A549 (cell line): Measurements from ENCODE around the gene KCNAB1. TPM values are rescaled to one million over a fixed set of nuclear protein-coding genes. Genes with fewer than 3 reads are reported as not detected.
"Not testable (repeated sequence)": the region's sequence is repeated elsewhere in the genome, so short reads cannot be mapped to it uniquely, and the experiment has no call there.

Experiments used
- ATAC-seq, 2 experiments: fragments of 200-7000 bp in 1 of 2; fragments of >200 bp in 1 of 2; cut with Nextera tagmentation in 1 of 2; cut with Tn5 transposase in 1 of 2; 3 replicates each; pipeline versions ENCODE4 v1.8.0 to v1.9.1; 2018 to 2020; ENCODE audit warnings: mild to moderate bottlenecking in 1 of 2, moderate library complexity in 1 of 2
- CTCF ChIA-PET: fragments of 300-600 bp; sonication (Branson Sonifier 250); formaldehyde crosslinking; extraction: SDS; loops from one replicate; lab custom pipeline; 2021; ENCODE audit warnings: antibody characterized with exemption, inconsistent platforms; lab: Yijun Ruan, JAX
- POLR2A ChIA-PET: fragments of 350-600 bp; formaldehyde crosslinking; extraction: SDS; loops from one replicate; lab custom pipeline; 2021; ENCODE audit warnings: antibody characterized with exemption, inconsistent platforms; lab: Yijun Ruan, JAX
- DNase-seq, 2 experiments: peaks; one replicate each; pipeline versions ENCODE4 v3.0.0 to v3.0.0-alpha.2; 2011 to 2016; ENCODE audit warnings: low read depth in 1 of 2, low spot score in 1 of 2
- FAIRE-seq: peaks from 2 replicates; lab custom pipeline; 2011; peaks lifted over from hg19 to GRCh38; lab: Jason Lieb, UNC
- H3K27ac ChIP-seq, 2 experiments: fragments of >200 bp; sonication (Bioruptor Twin); formaldehyde crosslinking; 3 replicates each; pipeline ENCODE4 v1.5.1; 2016 to 2017
- H3K4me1 ChIP-seq: fragments of >200 bp; sonication (Bioruptor Twin); formaldehyde crosslinking; 3 replicates; pipeline ENCODE4 v1.6.1; 2016
- H3K4me2 ChIP-seq: fragments of >200 bp; sonication (Bioruptor Twin); formaldehyde crosslinking; 3 replicates; pipeline ENCODE4 v1.6.1; 2016
- H3K4me3 ChIP-seq: fragments of >200 bp; sonication (Bioruptor Twin); formaldehyde crosslinking; 3 replicates; pipeline ENCODE4 v1.5.1; 2016
- H3K9me3 ChIP-seq: fragments of >200 bp; sonication (Bioruptor Twin); formaldehyde crosslinking; 3 replicates; pipeline ENCODE4 v1.6.1; 2016
- BHLHE40 ChIP-seq: IDR thresholded peaks from 2 replicates; pipeline ENCODE4 v1.6.1; 2012; ENCODE audit warnings: low read depth, low read length, inconsistent platforms
- CHD4 ChIP-seq: fragments of 200-600 bp; sonication (generic); IDR thresholded peaks from 2 replicates; pipeline ENCODE4 v1.6.1; 2016; ENCODE audit warnings: antibody characterized with exemption, mild to moderate bottlenecking, borderline replicate concordance
- EHF ChIP-seq: fragments of 250-450 bp; sonication (Bioruptor Pico); IDR thresholded peaks from 2 replicates; pipeline ENCODE4 v1.5.0; 2020; ENCODE audit warnings: mild to moderate bottlenecking
- HDAC2 ChIP-seq: fragments of 200-600 bp; sonication (generic); IDR thresholded peaks from 2 replicates; pipeline ENCODE4 v1.6.1; 2016
- JUN ChIP-seq, 2 experiments: fragments of >200 bp; sonication (Bioruptor Twin); formaldehyde crosslinking; IDR thresholded peaks; 2 replicates in 1 of 2; 3 replicates in 1 of 2; pipeline ENCODE4 v1.6.1; 2016 to 2017
- KDM1A ChIP-seq: fragments of 200-600 bp; sonication (generic); IDR thresholded peaks from 2 replicates; pipeline ENCODE4 v1.6.1; 2016; ENCODE audit warnings: low read depth, mild to moderate bottlenecking
- KDM5A ChIP-seq: fragments of 200-600 bp; sonication (generic); IDR thresholded peaks from 2 replicates; pipeline ENCODE4 v1.6.1; 2016; ENCODE audit warnings: antibody characterized with exemption, mild to moderate bottlenecking
- MAZ ChIP-seq: fragments of 150-350 bp; IDR thresholded peaks from 2 replicates; pipeline ENCODE4 v1.6.1; 2014; ENCODE audit warnings: antibody characterized with exemption, low read depth, low read length, borderline replicate concordance
- NPAS2 ChIP-seq: fragments of 250-450 bp; sonication (Bioruptor Pico); IDR thresholded peaks from 2 replicates; pipeline ENCODE4 v1.8.0; 2022; ENCODE audit warnings: mild to moderate bottlenecking, moderate library complexity, borderline replicate concordance
- NR3C1 ChIP-seq: fragments of >200 bp; sonication (Bioruptor Twin); formaldehyde crosslinking; IDR thresholded peaks from 3 replicates; pipeline ENCODE4 v1.6.1; 2017
- RCOR1 ChIP-seq: fragments of 150-350 bp; IDR thresholded peaks from 2 replicates; pipeline ENCODE4 v1.6.1; 2014; ENCODE audit warnings: antibody characterized with exemption, low read length, low read depth
- SMC3 ChIP-seq: fragments of >200 bp; sonication (Bioruptor Twin); formaldehyde crosslinking; IDR thresholded peaks from 3 replicates; pipeline ENCODE4 v1.6.1; 2018; ENCODE audit warnings: inconsistent platforms
- ZC3H11A ChIP-seq: fragments of 450-650 bp; IDR thresholded peaks from 2 replicates; pipeline ENCODE4 v1.6.1; 2014; ENCODE audit warnings: antibody characterized with exemption, mild to moderate bottlenecking
- ZFP36 ChIP-seq: fragments of 450-650 bp; IDR thresholded peaks from 2 replicates; pipeline ENCODE4 v1.6.1; 2014; ENCODE audit warnings: borderline replicate concordance; ENCODE audit not compliant: partially characterized antibody
- ZSCAN20 ChIP-seq: fragments of 250-450 bp; sonication (Bioruptor Pico); IDR thresholded peaks from 2 replicates; pipeline ENCODE4 v1.8.0; 2022; ENCODE audit warnings: mild to moderate bottlenecking, moderate library complexity
- WGBS: methylation state at CpG from one replicate; pipeline ENCODE4 v1.1.6; 2017; ENCODE audit errors: missing lambda C conversion rate; 5-methylcytosine and 5-hydroxymethylcytosine counted together
- polyA plus RNA-seq, 4 experiments: library from polyadenylated mRNA; depleted of rRNA in 3 of 4; stranded (reverse); fragments of >200 nt; fragmentation: RNase III in 1 of 4; extraction: RNeasy Plus Mini Kit Qiagen cat#74134 plus additional on column Dnase treatment in 1 of 4; gene quantifications; 2 replicates in 3 of 4; 3 replicates in 1 of 4; pipeline ENCODE4 v1.2.3, GENCODE V29; 2011 to 2017
- TF ChIP-seq, protein P1 (sequence below): fragments of 250-450 bp; sonication (Bioruptor Pico); IDR thresholded peaks from 2 replicates; pipeline ENCODE4 v1.5.0; 2021; ENCODE audit warnings: mild to moderate bottlenecking, moderate library complexity, borderline replicate concordance
- TF ChIP-seq, protein P2 (sequence below): fragments of >200 bp; sonication (Bioruptor Twin); formaldehyde crosslinking; IDR thresholded peaks from 3 replicates; pipeline ENCODE4 v1.5.1; 2016
- TF ChIP-seq, protein P3 (sequence below): IDR thresholded peaks from 2 replicates; pipeline ENCODE4 v1.6.1; 2012; ENCODE audit warnings: low read depth, borderline replicate concordance
- TF ChIP-seq, protein P4 (sequence below): IDR thresholded peaks from 2 replicates; pipeline ENCODE4 v1.6.1; 2012

The KCNAB1 gene
- polyA plus RNA-seq, 2 of the 4 experiments (the other 2 are of a cell fraction): not detected

DNA sequence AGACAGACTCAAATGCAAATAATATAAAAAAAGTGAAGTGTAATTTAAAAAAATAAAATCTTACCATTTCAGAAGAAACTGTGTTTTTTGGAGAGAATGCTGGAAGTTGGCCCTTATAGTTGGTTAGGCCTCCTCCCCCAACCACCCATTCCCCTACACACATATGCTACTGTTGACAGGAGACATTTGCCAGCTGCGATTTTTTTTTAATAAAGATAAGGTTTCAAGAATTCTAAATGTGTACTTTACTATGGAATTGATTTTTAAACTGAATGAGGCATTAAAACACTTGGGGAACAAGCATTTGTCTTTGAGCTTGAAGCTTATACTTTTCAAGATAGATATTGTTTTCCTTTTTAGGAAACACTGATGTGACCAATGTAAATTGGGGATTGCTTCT is 438.9 kb downstream of the KCNAB1 start (continued):
- TF ChIP-seq, protein P1, sequence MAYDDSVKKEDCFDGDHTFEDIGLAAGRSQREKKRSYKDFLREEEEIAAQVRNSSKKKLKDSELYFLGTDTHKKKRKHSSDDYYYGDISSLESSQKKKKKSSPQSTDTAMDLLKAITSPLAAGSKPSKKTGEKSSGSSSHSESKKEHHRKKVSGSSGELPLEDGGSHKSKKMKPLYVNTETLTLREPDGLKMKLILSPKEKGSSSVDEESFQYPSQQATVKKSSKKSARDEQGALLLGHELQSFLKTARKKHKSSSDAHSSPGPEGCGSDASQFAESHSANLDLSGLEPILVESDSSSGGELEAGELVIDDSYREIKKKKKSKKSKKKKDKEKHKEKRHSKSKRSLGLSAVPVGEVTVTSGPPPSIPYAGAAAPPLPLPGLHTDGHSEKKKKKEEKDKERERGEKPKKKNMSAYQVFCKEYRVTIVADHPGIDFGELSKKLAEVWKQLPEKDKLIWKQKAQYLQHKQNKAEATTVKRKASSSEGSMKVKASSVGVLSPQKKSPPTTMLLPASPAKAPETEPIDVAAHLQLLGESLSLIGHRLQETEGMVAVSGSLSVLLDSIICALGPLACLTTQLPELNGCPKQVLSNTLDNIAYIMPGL (CRISPR knock-in tag): no peak
- no peak for TF ChIP-seq CHD4

DNA sequence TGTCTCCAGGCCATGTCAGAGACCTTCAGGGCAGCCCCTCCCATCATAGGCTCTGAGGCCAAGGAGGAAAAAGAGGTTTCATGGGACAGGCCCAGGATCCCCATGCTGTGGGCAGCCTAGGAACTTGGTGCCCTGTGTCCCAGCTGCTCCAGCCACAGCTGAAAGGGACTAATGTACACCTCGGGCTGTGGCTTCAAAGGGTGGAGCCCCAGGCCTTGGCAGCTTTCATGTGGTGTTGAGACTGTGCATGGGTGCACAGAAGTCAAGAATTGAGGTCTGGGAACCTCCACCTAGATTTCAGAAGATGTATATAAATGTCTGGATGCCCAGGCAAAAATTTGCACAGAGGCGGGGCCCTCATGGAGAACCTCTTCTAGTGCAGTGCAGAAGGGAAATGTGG is 441.2 kb downstream of the KCNAB1 start:
- FAIRE-seq (no peak), ATAC-seq (no peak), DNase-seq (no peak)
- Histone ChIP-seq H3K27ac (no peak overlapping the region), H3K9me3 (no peaks in the 10 kb centered on the region), H3K4me3 (no peak overlapping the region), H3K4me1 (no peaks in the 10 kb centered on the region), H3K4me2 (no peak overlapping the region)
- POLR2A ChIA-PET: no interaction called here
- 38% methylated on average over 2 of the region's 2 CpGs for WGBS
- CTCF ChIA-PET: no interaction called here
- TF ChIP-seq EHF (no peak), NR3C1 (no peak), HDAC2 (no peak), JUN (IDR thresholded peaks at IDR 0.05) (no peak), KDM5A (no peak), KDM1A (no peak), ZC3H11A (no peak), MAZ (no peak), SMC3 (no peak), ZFP36 (no peak), BHLHE40 (no peak), ZSCAN20 (CRISPR knock-in tag) (no peak), CHD4 (no peak), RCOR1 (no peak), NPAS2 (CRISPR knock-in tag) (no peak)
- TF ChIP-seq, protein P2, sequence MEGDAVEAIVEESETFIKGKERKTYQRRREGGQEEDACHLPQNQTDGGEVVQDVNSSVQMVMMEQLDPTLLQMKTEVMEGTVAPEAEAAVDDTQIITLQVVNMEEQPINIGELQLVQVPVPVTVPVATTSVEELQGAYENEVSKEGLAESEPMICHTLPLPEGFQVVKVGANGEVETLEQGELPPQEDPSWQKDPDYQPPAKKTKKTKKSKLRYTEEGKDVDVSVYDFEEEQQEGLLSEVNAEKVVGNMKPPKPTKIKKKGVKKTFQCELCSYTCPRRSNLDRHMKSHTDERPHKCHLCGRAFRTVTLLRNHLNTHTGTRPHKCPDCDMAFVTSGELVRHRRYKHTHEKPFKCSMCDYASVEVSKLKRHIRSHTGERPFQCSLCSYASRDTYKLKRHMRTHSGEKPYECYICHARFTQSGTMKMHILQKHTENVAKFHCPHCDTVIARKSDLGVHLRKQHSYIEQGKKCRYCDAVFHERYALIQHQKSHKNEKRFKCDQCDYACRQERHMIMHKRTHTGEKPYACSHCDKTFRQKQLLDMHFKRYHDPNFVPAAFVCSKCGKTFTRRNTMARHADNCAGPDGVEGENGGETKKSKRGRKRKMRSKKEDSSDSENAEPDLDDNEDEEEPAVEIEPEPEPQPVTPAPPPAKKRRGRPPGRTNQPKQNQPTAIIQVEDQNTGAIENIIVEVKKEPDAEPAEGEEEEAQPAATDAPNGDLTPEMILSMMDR: no peak
- TF ChIP-seq, protein P3, sequence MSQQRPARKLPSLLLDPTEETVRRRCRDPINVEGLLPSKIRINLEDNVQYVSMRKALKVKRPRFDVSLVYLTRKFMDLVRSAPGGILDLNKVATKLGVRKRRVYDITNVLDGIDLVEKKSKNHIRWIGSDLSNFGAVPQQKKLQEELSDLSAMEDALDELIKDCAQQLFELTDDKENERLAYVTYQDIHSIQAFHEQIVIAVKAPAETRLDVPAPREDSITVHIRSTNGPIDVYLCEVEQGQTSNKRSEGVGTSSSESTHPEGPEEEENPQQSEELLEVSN: no peak
- TF ChIP-seq, protein P4, sequence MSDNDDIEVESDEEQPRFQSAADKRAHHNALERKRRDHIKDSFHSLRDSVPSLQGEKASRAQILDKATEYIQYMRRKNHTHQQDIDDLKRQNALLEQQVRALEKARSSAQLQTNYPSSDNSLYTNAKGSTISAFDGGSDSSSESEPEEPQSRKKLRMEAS: no peak
- TF ChIP-seq, all 56 proteins: peak for 0

DNA sequence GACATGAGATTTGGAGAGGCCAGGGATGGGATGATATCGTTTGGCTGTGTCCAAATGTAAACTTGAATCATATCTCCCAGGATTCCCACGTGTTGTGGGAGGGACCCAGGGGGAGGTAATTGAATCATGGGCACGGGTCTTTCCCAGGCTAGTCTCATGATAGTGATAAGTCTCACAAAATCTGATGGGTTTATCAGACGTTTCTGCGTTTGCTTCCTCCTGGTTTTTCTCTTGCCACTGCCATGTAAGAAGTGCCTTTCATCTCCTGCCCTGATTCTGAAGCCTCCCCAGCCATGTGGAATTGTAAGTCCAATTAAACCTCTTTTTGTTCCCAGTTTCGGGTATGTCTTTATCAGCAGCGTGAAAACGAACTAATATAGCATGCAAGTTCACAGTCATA is 442.1 kb downstream of the KCNAB1 start:
- H3K9me3 ChIP-seq, H3K4me2 ChIP-seq, H3K4me1 ChIP-seq, H3K27ac ChIP-seq, FAIRE-seq, POLR2A ChIA-PET, DNase-seq, CTCF ChIA-PET, ATAC-seq, H3K4me3 ChIP-seq: not testable (repeated sequence)
- WGBS: 61% methylated on average over 8 of the region's 8 CpGs
